Placental pericyte (primary cell): Measurements from ENCODE around the gene PCDHGB1. TPM values are rescaled to one million over a fixed set of nuclear protein-coding genes. Genes with fewer than 3 reads are reported as not detected.

ENCODE experiments used
- total RNA-seq: library from RNA; depleted of rRNA; stranded (reverse); fragments of >200 nt; gene quantifications from 2 replicates; pipeline ENCODE4 v1.2.3, GENCODE V29; 2012

Gene PCDHGB1
- total RNA-seq, 1 donor, result 1.9 TPM

GRCh38 chr5:141397756-141398551, 48.1 kb downstream of the PCDHGB1 start, which contains the start of gene PCDHGB5:
Gene PCDHGB5, plus strand, starts transcription at chr5:141397947. Its CDS starts 181 bp downstream, at chr5:141398128.

Other genes with a start within 250 kb of the PCDHGB1 start
- under 0.01 and 0.29 TPM in 2 replicates for gene PCDHB3, start 249.6 kb upstream of the PCDHGB1 start, total RNA-seq
- gene PCDHB4, start 228.3 kb upstream of the PCDHGB1 start, total RNA-seq, result 0.14 TPM in 1 of 2 replicates, not detected in the other
- 0.14 and 0.22 TPM in 2 replicates for gene PCDHB5, start 214.9 kb upstream of the PCDHGB1 start, total RNA-seq
- gene PCDHB6, start 200.0 kb upstream of the PCDHGB1 start, total RNA-seq, result under 0.01 and 0.14 TPM in 2 replicates
- gene PCDHB7, start 177.5 kb upstream of the PCDHGB1 start, total RNA-seq, result under 0.01 and 0.14 TPM in 2 replicates
- gene PCDHB8, start 172.3 kb upstream of the PCDHGB1 start, total RNA-seq, result 0.29 TPM in 1 of 2 replicates, not detected in the other
- gene PCDHB16, start 167.7 kb upstream of the PCDHGB1 start, total RNA-seq, result under 0.01 and 0.14 TPM in 2 replicates
- gene PCDHB9, start 162.9 kb upstream of the PCDHGB1 start, total RNA-seq, result 0.14 TPM in 1 of 2 replicates, not detected in the other
- 0.22 and 0.43 TPM in 2 replicates for gene PCDHB10, start 157.7 kb upstream of the PCDHGB1 start, total RNA-seq
- under 0.01 and 0.29 TPM in 2 replicates for gene PCDHB11, start 150.5 kb upstream of the PCDHGB1 start, total RNA-seq
- gene PCDHB12, start 141.4 kb upstream of the PCDHGB1 start, total RNA-seq, result under 0.01 TPM in 1 of 2 replicates, not detected in the other
- gene PCDHB13, start 136.2 kb upstream of the PCDHGB1 start, total RNA-seq, result 0.22 and 0.29 TPM in 2 replicates
- 0.29 and 0.44 TPM in 2 replicates for gene PCDHB14, start 126.8 kb upstream of the PCDHGB1 start, total RNA-seq
- under 0.01 and 0.14 TPM in 2 replicates for gene PCDHB15, start 104.7 kb upstream of the PCDHGB1 start, total RNA-seq
- gene SLC25A2, start 46.0 kb upstream of the PCDHGB1 start, total RNA-seq, result 0.44 and 2.0 TPM in 2 replicates
- 43.1 and 61.6 TPM in 2 replicates for gene TAF7, start 29.3 kb upstream of the PCDHGB1 start, total RNA-seq
- 0.43 and 0.88 TPM in 2 replicates for gene PCDHGA1, start 19.6 kb upstream of the PCDHGB1 start, total RNA-seq
- 2.0 and 6.3 TPM in 2 replicates for gene PCDHGA2, start 11.3 kb upstream of the PCDHGB1 start, total RNA-seq
- 4.0 and 5.5 TPM in 2 replicates for gene PCDHGA3, start 6.3 kb upstream of the PCDHGB1 start, total RNA-seq
- 5.0 and 6.1 TPM in 2 replicates for gene PCDHGA4, start 4.9 kb downstream of the PCDHGB1 start, total RNA-seq
- 2.2 and 3.1 TPM in 2 replicates for gene PCDHGB2, start 9.9 kb downstream of the PCDHGB1 start, total RNA-seq
- gene PCDHGA5, start 14.1 kb downstream of the PCDHGB1 start, total RNA-seq, result 1.5 and 1.9 TPM in 2 replicates
- gene PCDHGB3, start 20.1 kb downstream of the PCDHGB1 start, total RNA-seq, result 2.6 and 3.3 TPM in 2 replicates
- gene PCDHGA6, start 23.8 kb downstream of the PCDHGB1 start, total RNA-seq, result 4.3 and 4.8 TPM in 2 replicates
- gene PCDHGA7, start 32.6 kb downstream of the PCDHGB1 start, total RNA-seq, result 4.3 and 7.7 TPM in 2 replicates
- 28.2 and 30.4 TPM in 2 replicates for gene PCDHGB4, start 37.6 kb downstream of the PCDHGB1 start, total RNA-seq
- gene PCDHGA8, start 42.5 kb downstream of the PCDHGB1 start, total RNA-seq, result 2.4 and 3.3 TPM in 2 replicates
- gene PCDHGB5, start 47.8 kb downstream of the PCDHGB1 start, total RNA-seq, result 27.3 and 27.4 TPM in 2 replicates
- 4.6 and 6.2 TPM in 2 replicates for gene PCDHGA9, start 52.7 kb downstream of the PCDHGB1 start, total RNA-seq
- gene PCDHGB6, start 57.9 kb downstream of the PCDHGB1 start, total RNA-seq, result 4.3 and 5.3 TPM in 2 replicates
- 13.2 and 14.0 TPM in 2 replicates for gene PCDHGA10, start 62.9 kb downstream of the PCDHGB1 start, total RNA-seq
- gene PCDHGB7, start 67.6 kb downstream of the PCDHGB1 start, total RNA-seq, result 7.6 and 14.0 TPM in 2 replicates
- 12.7 and 19.2 TPM in 2 replicates for gene PCDHGA11, start 71.0 kb downstream of the PCDHGB1 start, total RNA-seq
- gene PCDHGA12, start 80.4 kb downstream of the PCDHGB1 start, total RNA-seq, result 30.0 and 37.5 TPM in 2 replicates
- 81.9 and 107 TPM in 2 replicates for gene PCDHGC3, start 125.9 kb downstream of the PCDHGB1 start, total RNA-seq
- 4.4 and 5.0 TPM in 2 replicates for gene PCDHGC4, start 134.9 kb downstream of the PCDHGB1 start, total RNA-seq
- 3.9 and 6.6 TPM in 2 replicates for gene PCDHGC5, start 139.0 kb downstream of the PCDHGB1 start, total RNA-seq